ENCODE data around the gene HDGF. TPM values are rescaled to one million over a fixed set of nuclear protein-coding genes. Genes with fewer than 3 reads are reported as not detected.

HDGF gene
- total RNA-seq, 1 donor: 177 TPM

DNA sequence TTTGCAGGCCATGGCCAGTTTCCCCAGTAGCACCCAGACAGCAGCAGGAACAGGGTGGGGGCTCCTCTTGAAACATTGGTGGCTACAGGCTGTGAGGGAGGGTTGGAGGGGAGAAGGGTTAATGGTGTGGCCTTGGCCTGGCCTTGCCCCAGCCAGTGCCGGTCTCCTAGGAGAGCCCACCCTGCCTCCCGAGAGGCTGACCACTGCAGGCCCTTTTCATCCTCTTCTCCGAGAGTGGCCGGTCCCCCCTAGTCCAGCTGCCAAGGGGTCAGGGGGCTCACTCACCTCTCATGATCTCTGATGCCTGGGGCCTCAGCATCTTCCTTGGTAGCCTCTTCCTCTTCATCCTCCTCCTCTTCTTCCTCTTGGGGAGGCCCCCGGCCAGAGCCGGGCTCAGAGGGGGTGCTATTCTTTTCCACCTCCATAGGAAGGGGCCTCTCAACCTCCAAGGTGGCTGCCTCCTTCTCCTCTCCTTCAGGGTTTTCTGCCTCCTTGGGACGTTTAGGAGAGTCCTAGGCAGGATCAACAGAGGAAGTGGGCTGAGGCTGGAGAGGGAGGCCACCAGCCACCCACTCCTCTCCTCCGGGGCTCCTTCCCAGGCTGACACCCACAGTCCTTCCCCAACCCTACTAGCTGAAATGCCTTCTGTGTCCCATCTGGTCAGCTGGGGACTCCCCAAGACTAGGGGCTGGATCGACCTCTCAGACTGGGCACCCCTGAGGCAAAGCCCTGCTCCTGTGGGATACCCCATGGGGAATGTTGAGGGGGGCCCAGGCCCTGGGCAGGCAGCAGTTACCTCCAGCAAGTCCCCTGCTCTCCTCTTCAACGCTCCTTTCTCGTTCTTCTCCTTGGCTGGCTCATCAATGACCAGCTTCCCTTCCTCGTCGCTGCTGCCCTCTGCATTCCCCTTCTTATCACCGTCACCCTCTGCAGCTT, 7.8 kb downstream of the HDGF start:
- Histone ChIP-seq H3K4me3 (ENCODE audit: insufficient read depth, low read length) (no peak overlapping the region), H3K4me1 (ENCODE audit: insufficient read depth, low read length) (peaks cover 41% of the 10 kb centered on the region), H3K4me2 (ENCODE audit: insufficient read depth, low read length) (no peak overlapping the region), H3K79me2 (ENCODE audit: insufficient read depth, low read length) (peaks cover 73% of the 10 kb centered on the region), H3K27me3 (ENCODE audit: insufficient read depth, low read length) (no peaks in the 10 kb centered on the region), H3K36me3 (ENCODE audit: insufficient read depth, low read length) (peaks cover 48% of the 10 kb centered on the region), H4K20me1 (ENCODE audit: insufficient read depth, low read length) (no peaks in the 10 kb centered on the region), H2AFZ (ENCODE audit: low read length) (no peak overlapping the region), H3K9me3 (ENCODE audit: low read depth, low read length) (no peaks in the 10 kb centered on the region), H3K27ac (ENCODE audit: low read depth, low read length) (no peak overlapping the region)
- TF ChIP-seq, protein P1, sequence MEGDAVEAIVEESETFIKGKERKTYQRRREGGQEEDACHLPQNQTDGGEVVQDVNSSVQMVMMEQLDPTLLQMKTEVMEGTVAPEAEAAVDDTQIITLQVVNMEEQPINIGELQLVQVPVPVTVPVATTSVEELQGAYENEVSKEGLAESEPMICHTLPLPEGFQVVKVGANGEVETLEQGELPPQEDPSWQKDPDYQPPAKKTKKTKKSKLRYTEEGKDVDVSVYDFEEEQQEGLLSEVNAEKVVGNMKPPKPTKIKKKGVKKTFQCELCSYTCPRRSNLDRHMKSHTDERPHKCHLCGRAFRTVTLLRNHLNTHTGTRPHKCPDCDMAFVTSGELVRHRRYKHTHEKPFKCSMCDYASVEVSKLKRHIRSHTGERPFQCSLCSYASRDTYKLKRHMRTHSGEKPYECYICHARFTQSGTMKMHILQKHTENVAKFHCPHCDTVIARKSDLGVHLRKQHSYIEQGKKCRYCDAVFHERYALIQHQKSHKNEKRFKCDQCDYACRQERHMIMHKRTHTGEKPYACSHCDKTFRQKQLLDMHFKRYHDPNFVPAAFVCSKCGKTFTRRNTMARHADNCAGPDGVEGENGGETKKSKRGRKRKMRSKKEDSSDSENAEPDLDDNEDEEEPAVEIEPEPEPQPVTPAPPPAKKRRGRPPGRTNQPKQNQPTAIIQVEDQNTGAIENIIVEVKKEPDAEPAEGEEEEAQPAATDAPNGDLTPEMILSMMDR (IDR thresholded peaks at IDR 0.05; ENCODE audit: extremely low read depth, low read depth, low read length): no peak
- DNase-seq (ENCODE audit: insufficient read length, low spot score, missing footprints): no peak

DNA sequence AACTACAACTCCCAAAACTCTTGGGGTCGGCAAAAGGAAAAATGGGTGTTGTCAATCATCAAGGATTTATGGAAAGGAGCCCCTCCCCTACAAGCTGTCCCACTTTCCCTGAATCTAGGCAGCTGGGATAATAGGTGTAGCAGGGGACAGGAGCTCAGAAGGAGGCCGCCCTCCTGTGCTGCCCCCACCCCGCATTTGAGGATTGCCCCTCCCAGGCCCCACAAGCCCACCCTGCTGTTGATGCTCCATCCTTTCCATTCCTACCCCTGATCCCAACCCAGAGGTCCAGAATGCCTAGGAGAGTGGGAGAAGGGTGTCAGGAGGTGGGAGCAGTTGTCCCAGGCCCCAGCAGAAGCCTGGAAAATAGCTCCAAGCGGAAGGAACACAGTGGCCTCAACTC, 8.7 kb downstream of the HDGF start:
- Histone ChIP-seq H3K79me2 (ENCODE audit: insufficient read depth, low read length) (peaks cover 67% of the 10 kb centered on the region), H3K36me3 (ENCODE audit: insufficient read depth, low read length) (peaks cover 55% of the 10 kb centered on the region), H3K9me3 (ENCODE audit: low read depth, low read length) (no peaks in the 10 kb centered on the region), H3K4me1 (ENCODE audit: insufficient read depth, low read length) (peaks cover 33% of the 10 kb centered on the region), H3K4me2 (ENCODE audit: insufficient read depth, low read length) (no peak overlapping the region), H4K20me1 (ENCODE audit: insufficient read depth, low read length) (no peaks in the 10 kb centered on the region), H2AFZ (ENCODE audit: low read length) (no peak overlapping the region), H3K27me3 (ENCODE audit: insufficient read depth, low read length) (no peaks in the 10 kb centered on the region), H3K27ac (ENCODE audit: low read depth, low read length) (no peak overlapping the region), H3K4me3 (ENCODE audit: insufficient read depth, low read length) (no peak overlapping the region)
- no peak for DNase-seq (ENCODE audit: insufficient read length, low spot score, missing footprints)
- TF ChIP-seq, protein P1 (IDR thresholded peaks at IDR 0.05; ENCODE audit: extremely low read depth, low read depth, low read length): no peak

DNA sequence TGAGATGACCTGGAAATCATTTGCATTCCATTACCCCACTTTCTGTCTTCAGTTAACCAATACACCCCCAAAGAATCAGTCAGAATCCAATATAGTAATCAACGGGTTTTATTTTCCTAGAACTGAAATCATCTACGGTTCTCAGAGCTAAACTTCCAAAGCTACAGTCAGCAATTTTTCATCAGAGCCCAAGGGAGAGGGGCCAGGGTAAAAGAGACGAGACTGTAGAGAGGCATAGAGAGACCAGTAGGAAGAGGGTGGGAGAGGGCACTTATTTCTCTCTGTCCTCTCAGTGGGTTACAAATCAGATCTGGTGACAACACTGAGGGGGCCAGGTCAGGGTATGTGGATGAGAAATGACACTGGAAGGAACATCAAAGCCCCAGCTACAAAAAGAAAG, 9.5 kb downstream of the HDGF start:
- Histone ChIP-seq H3K4me2 (ENCODE audit: insufficient read depth, low read length) (no peak overlapping the region), H4K20me1 (ENCODE audit: insufficient read depth, low read length) (no peaks in the 10 kb centered on the region), H3K27ac (ENCODE audit: low read depth, low read length) (peak overlapping the region; percentile 69), H2AFZ (ENCODE audit: low read length) (no peak overlapping the region), H3K79me2 (ENCODE audit: insufficient read depth, low read length) (peaks cover 59% of the 10 kb centered on the region), H3K4me3 (ENCODE audit: insufficient read depth, low read length) (no peak overlapping the region), H3K4me1 (ENCODE audit: insufficient read depth, low read length) (peaks cover 26% of the 10 kb centered on the region), H3K36me3 (ENCODE audit: insufficient read depth, low read length) (peaks cover 60% of the 10 kb centered on the region), H3K9me3 (ENCODE audit: low read depth, low read length) (no peaks in the 10 kb centered on the region), H3K27me3 (ENCODE audit: insufficient read depth, low read length) (no peaks in the 10 kb centered on the region)
- TF ChIP-seq, protein P1 (IDR thresholded peaks at IDR 0.05; ENCODE audit: extremely low read depth, low read depth, low read length): no peak
- DNase-seq (ENCODE audit: insufficient read length, low spot score, missing footprints): no peak

DNA sequence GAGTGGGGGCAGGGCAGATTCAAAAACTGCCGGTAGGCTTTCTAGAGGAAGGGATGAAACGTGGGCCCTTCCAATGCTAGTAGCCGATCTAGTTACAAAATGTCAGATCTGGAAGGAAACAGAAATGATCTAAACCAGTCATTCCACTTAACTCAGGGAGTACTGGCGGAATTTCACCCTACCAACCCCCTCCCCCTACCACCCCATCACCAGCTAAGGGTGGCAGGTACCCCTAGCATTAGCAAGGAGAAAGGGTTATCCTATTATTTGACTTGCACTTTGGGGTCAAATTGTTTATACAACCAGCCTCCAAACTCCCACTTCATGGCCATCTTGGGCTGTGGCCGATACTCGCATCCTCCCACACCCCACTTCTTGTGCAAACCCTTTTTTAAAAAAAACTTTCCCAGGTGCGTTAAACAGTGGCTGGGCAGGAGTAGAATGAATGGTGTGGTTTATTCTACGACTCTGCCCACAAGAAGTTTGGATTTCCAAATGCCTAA, 9.9 kb downstream of the HDGF start:
- Histone ChIP-seq H2AFZ (ENCODE audit: low read length) (peak overlapping the region; percentile 69), H3K27me3 (ENCODE audit: insufficient read depth, low read length) (no peaks in the 10 kb centered on the region), H3K36me3 (ENCODE audit: insufficient read depth, low read length) (peaks cover 61% of the 10 kb centered on the region), H3K4me2 (ENCODE audit: insufficient read depth, low read length) (peak overlapping the region; percentile 67), H3K79me2 (ENCODE audit: insufficient read depth, low read length) (peaks cover 55% of the 10 kb centered on the region), H3K27ac (ENCODE audit: low read depth, low read length) (peak overlapping the region; percentile 69), H4K20me1 (ENCODE audit: insufficient read depth, low read length) (no peaks in the 10 kb centered on the region), H3K4me3 (ENCODE audit: insufficient read depth, low read length) (peak overlapping the region; percentile 53), H3K4me1 (ENCODE audit: insufficient read depth, low read length) (peaks cover 22% of the 10 kb centered on the region), H3K9me3 (ENCODE audit: low read depth, low read length) (no peaks in the 10 kb centered on the region)
- TF ChIP-seq, protein P1 (IDR thresholded peaks at IDR 0.05; ENCODE audit: extremely low read depth, low read depth, low read length): no peak
- no peak for DNase-seq (ENCODE audit: insufficient read length, low spot score, missing footprints)

Data from osteoblast (primary cell).